HCT116 (cell line): ENCODE data around the gene EFL1.

Source experiments
- CEBPB ChIP-seq: IDR thresholded peaks from 2 replicates; pipeline ENCODE4 v1.6.1; 2012; ENCODE audit warnings: low read depth
- CTCF ChIP-seq, 3 experiments: fragments of 200-600 bp in 1 of 3; sonication (generic) in 1 of 3; IDR thresholded peaks in 2 of 3; conservative IDR thresholded peaks in 1 of 3; 2 replicates each; pipeline ENCODE4 v1.5.1; 2012 to 2017; ENCODE audit warnings: low read depth in 2 of 3, low read length in 2 of 3, antibody characterized with exemption in 1 of 3, borderline replicate concordance in 1 of 3, control low read depth in 1 of 3, mild to moderate bottlenecking in 1 of 3, mixed read lengths in 1 of 3, mixed run types in 1 of 3, moderate library complexity in 1 of 3; ENCODE audit not compliant: insufficient read depth in 1 of 3
- EGR1 ChIP-seq: IDR thresholded peaks from 2 replicates; pipeline ENCODE4 v1.6.1; 2012; ENCODE audit warnings: low read depth
- EZH2 ChIP-seq: fragments of 200-600 bp; sonication (generic); IDR thresholded peaks from 2 replicates; pipeline ENCODE4 v1.6.1; 2017; ENCODE audit warnings: antibody characterized with exemption, mixed run types
- EZH2phosphoT487 ChIP-seq: fragments of 200-600 bp; IDR thresholded peaks from 2 replicates; pipeline ENCODE4 v1.6.1; 2018; ENCODE audit warnings: antibody characterized with exemption, borderline replicate concordance
- JUND ChIP-seq: IDR thresholded peaks from 2 replicates; pipeline ENCODE4 v1.6.1; 2012
- POLR2A ChIP-seq: IDR thresholded peaks from 2 replicates; pipeline ENCODE4 v1.7.0; 2011; ENCODE audit warnings: borderline replicate concordance; ENCODE audit not compliant: insufficient read depth, insufficient read length; ENCODE audit errors: extremely low read depth
- RAD21 ChIP-seq: IDR thresholded peaks from 2 replicates; pipeline ENCODE4 v1.6.1; 2012; ENCODE audit warnings: low read depth, mild to moderate bottlenecking
- TCF7L2 ChIP-seq: IDR thresholded peaks from 2 replicates; pipeline ENCODE4 v1.7.0; 2011; ENCODE audit warnings: borderline replicate concordance, inconsistent platforms; ENCODE audit not compliant: insufficient read depth, insufficient read length; ENCODE audit errors: extremely low read depth
- YY1 ChIP-seq: IDR thresholded peaks from 2 replicates; pipeline ENCODE4 v1.6.1; 2011; ENCODE audit warnings: low read length, low read depth, moderate library complexity, mild to moderate bottlenecking; ENCODE audit not compliant: insufficient replicate concordance; ENCODE audit errors: extremely low read depth
- TF ChIP-seq, protein P1 (sequence below): IDR thresholded peaks from 2 replicates; pipeline ENCODE4 v1.6.1; 2012
- TF ChIP-seq, protein P2 (sequence below): IDR thresholded peaks from 2 replicates; pipeline ENCODE4 v1.6.1; 2012; ENCODE audit warnings: low read depth
- TF ChIP-seq, protein P3 (sequence below): IDR thresholded peaks from 2 replicates; pipeline ENCODE4 v1.6.1; 2012
- TF ChIP-seq, protein P4 (sequence below): IDR thresholded peaks from 2 replicates; pipeline ENCODE4 v1.6.1; 2011; ENCODE audit warnings: mild to moderate bottlenecking, low read length, moderate library complexity; ENCODE audit not compliant: insufficient replicate concordance; ENCODE audit errors: extremely low read depth

GRCh38 chr15:82306791-82307713 is 44.5 kb upstream of the EFL1 start:
- TF ChIP-seq CTCF (IDR thresholded peaks at IDR 0.05 in 2 of 3, conservative IDR thresholded peaks at IDR 0.05 in 1 of 3; ENCODE audit: borderline replicate concordance in 1 of 3, insufficient read depth in 1 of 3, low read depth in 2 of 3, low read length in 2 of 3) (0 out of 6 replicates have a peak, but pooled peaks of 1 of the 3 experiments have one; percentile 8), RAD21 (no peak), CEBPB (no peak), EZH2 (no peak), YY1 (no peak), EGR1 (no peak), JUND (no peak), TCF7L2 (no peak), EZH2phosphoT487 (no peak), POLR2A (no peak)
- TF ChIP-seq, protein P1, sequence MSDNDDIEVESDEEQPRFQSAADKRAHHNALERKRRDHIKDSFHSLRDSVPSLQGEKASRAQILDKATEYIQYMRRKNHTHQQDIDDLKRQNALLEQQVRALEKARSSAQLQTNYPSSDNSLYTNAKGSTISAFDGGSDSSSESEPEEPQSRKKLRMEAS = no peak
- TF ChIP-seq, protein P2, sequence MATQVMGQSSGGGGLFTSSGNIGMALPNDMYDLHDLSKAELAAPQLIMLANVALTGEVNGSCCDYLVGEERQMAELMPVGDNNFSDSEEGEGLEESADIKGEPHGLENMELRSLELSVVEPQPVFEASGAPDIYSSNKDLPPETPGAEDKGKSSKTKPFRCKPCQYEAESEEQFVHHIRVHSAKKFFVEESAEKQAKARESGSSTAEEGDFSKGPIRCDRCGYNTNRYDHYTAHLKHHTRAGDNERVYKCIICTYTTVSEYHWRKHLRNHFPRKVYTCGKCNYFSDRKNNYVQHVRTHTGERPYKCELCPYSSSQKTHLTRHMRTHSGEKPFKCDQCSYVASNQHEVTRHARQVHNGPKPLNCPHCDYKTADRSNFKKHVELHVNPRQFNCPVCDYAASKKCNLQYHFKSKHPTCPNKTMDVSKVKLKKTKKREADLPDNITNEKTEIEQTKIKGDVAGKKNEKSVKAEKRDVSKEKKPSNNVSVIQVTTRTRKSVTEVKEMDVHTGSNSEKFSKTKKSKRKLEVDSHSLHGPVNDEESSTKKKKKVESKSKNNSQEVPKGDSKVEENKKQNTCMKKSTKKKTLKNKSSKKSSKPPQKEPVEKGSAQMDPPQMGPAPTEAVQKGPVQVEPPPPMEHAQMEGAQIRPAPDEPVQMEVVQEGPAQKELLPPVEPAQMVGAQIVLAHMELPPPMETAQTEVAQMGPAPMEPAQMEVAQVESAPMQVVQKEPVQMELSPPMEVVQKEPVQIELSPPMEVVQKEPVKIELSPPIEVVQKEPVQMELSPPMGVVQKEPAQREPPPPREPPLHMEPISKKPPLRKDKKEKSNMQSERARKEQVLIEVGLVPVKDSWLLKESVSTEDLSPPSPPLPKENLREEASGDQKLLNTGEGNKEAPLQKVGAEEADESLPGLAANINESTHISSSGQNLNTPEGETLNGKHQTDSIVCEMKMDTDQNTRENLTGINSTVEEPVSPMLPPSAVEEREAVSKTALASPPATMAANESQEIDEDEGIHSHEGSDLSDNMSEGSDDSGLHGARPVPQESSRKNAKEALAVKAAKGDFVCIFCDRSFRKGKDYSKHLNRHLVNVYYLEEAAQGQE = no peak
- TF ChIP-seq, protein P3, sequence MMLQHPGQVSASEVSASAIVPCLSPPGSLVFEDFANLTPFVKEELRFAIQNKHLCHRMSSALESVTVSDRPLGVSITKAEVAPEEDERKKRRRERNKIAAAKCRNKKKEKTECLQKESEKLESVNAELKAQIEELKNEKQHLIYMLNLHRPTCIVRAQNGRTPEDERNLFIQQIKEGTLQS = no peak
- TF ChIP-seq, protein P4, sequence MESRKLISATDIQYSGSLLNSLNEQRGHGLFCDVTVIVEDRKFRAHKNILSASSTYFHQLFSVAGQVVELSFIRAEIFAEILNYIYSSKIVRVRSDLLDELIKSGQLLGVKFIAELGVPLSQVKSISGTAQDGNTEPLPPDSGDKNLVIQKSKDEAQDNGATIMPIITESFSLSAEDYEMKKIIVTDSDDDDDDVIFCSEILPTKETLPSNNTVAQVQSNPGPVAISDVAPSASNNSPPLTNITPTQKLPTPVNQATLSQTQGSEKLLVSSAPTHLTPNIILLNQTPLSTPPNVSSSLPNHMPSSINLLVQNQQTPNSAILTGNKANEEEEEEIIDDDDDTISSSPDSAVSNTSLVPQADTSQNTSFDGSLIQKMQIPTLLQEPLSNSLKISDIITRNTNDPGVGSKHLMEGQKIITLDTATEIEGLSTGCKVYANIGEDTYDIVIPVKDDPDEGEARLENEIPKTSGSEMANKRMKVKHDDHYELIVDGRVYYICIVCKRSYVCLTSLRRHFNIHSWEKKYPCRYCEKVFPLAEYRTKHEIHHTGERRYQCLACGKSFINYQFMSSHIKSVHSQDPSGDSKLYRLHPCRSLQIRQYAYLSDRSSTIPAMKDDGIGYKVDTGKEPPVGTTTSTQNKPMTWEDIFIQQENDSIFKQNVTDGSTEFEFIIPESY = no peak
